PC-9 (cell line): Measurements from ENCODE around the gene HEXIM1.

Experiments
- EZH2 ChIP-seq: fragments of 200-600 bp; sonication (generic); IDR thresholded peaks from 2 replicates; pipeline ENCODE4 v1.8.0; 2017; ENCODE audit warnings: antibody characterized with exemption, low read depth
- TF ChIP-seq, protein P1 (sequence below): fragments of 200-600 bp; sonication (generic); conservative IDR thresholded peaks from 2 replicates; pipeline ENCODE4 v1.6.1; 2017; ENCODE audit warnings: mixed run types, antibody characterized with exemption, mild to moderate bottlenecking, moderate library complexity

DNA sequence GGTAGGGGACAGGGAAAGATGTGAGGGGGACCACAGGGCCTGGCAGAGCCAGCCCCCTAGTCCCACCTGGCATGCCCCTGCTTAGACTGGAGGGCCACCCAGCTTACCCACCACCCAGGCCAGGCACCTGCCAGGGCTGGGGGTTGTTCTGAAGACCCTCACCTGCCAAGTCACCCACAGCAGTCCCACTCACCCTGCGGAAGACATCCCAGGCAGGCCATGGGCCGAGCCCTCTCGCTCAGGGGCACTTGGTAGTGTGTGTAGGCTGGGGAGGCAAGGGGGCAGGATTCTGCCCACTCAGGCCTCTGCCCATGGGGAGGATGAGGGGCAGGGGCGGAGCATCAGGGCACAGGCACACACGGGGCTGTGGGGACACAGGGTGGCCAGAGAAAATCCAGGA, 19.9 kb upstream of the HEXIM1 start:
- TF ChIP-seq, protein P1, sequence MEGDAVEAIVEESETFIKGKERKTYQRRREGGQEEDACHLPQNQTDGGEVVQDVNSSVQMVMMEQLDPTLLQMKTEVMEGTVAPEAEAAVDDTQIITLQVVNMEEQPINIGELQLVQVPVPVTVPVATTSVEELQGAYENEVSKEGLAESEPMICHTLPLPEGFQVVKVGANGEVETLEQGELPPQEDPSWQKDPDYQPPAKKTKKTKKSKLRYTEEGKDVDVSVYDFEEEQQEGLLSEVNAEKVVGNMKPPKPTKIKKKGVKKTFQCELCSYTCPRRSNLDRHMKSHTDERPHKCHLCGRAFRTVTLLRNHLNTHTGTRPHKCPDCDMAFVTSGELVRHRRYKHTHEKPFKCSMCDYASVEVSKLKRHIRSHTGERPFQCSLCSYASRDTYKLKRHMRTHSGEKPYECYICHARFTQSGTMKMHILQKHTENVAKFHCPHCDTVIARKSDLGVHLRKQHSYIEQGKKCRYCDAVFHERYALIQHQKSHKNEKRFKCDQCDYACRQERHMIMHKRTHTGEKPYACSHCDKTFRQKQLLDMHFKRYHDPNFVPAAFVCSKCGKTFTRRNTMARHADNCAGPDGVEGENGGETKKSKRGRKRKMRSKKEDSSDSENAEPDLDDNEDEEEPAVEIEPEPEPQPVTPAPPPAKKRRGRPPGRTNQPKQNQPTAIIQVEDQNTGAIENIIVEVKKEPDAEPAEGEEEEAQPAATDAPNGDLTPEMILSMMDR = no peak
- no peak for TF ChIP-seq EZH2
